Lung microvascular endothelial cell (primary cell): Measurements from ENCODE around the gene DBNDD2. TPM values are rescaled to one million over a fixed set of nuclear protein-coding genes. Genes with fewer than 3 reads are reported as not detected.
A peak's percentile ranks its signal among the peaks of the same experiment; 100 is the strongest.

Experiments used
- DNase-seq, 2 donors: peaks; one replicate each; pipeline versions ENCODE4 v3.0.0 to v3.0.0-alpha.2; 2010; ENCODE audit warnings: low read depth in 2 of 2
- total RNA-seq: library from RNA; depleted of rRNA; stranded (reverse); fragments of >200 nt; gene quantifications from 2 replicates; pipeline ENCODE4 v1.2.1, GENCODE V29; 2014

The DBNDD2 gene
- total RNA-seq, 1 donor from 2014 or later = 5.2 TPM

DNA sequence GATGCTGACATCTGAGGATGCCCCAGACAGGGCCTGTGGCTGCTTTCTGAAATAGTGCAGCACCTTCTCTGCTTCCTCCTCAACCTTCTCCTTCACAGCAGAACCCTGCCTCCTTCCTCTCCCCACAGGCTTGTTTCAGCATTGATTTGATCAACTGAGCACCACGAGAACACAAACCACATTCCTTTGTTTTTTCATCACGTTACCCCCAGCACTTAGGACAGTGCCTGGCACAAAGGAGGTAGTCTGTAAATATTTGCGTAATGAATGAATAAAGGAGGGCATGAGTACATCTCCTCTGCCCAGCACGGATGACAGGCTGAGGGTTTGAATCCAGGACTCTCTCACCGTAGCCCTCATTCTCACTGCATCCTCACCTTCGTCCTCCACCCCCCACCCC lies 40.2 kb downstream of the DBNDD2 start:
- DNase-seq = no peak

DNA sequence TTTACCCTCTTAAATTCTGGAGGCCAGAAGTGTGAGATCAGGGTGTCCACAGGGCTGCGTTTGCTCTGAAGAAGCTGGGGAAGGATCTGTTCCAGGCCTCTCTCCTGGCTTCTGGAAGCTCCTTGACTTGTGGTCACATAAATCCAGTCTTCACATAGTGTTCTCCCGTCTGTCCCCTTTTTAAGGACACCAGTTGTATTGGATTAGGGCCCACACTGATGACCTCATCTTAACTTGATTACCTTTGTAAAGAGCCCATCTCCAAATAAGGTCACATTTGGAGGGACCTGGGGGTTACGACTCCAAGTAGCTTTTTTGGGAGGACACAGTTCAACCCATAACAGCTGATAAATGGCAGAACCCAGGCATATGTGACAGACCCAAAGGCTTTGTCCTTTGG lies 41.4 kb downstream of the DBNDD2 start:
- DNase-seq = no peak

DNA sequence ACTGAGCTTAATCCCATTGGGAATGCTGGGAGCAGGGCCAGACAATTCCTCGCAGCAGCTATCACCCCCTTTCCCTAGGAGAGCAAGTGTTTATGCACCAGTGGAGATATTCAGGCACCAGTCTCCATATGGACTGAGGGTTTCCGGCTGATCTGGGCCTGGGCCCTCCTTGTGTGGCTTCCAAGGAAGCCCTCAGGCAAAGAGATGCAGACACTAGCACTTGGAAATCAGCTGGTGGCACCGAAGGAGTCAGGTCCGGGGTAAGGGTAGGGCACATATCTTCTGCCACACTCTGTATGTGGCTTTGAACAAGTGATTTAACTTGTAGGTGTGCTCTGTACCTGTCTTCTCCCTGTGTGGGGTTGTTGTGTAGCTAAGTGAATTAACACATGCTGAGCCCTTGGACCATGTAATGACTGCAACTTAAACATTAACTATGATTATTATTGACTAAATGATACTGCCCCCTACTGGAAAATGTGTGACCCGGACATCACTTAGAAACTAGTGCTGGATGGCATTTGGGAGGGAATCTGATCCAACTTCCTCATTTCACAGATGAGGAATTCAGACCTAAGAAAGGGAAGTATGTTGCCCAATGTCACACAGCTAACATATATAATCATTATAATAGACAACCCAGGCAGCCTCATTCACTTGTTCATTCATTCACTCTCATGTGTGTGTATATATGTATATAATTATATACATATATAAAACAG lies 42.2 kb downstream of the DBNDD2 start:
- DNase-seq = peak; percentile 56 to 66

DNA sequence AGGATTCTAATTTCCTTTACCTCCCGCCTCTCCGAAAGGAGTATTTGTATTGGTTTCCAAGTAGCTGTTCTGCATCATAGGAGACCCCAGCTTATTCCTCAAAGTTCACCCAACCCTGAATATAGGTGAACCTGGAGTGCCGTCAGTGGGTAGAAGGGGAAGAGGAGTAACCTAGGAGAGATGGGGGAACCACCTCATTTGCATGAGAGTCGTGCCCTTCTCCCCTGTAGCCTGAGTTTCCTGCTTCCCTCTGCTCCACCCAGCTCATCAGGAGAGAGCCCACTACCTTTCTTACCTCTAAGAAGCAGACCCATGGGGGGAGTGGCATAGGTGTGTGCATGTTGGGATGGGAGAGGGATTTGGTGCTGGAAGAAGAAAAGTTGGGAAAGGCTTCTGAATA lies 44.1 kb downstream of the DBNDD2 start:
- DNase-seq = no peak

DNA sequence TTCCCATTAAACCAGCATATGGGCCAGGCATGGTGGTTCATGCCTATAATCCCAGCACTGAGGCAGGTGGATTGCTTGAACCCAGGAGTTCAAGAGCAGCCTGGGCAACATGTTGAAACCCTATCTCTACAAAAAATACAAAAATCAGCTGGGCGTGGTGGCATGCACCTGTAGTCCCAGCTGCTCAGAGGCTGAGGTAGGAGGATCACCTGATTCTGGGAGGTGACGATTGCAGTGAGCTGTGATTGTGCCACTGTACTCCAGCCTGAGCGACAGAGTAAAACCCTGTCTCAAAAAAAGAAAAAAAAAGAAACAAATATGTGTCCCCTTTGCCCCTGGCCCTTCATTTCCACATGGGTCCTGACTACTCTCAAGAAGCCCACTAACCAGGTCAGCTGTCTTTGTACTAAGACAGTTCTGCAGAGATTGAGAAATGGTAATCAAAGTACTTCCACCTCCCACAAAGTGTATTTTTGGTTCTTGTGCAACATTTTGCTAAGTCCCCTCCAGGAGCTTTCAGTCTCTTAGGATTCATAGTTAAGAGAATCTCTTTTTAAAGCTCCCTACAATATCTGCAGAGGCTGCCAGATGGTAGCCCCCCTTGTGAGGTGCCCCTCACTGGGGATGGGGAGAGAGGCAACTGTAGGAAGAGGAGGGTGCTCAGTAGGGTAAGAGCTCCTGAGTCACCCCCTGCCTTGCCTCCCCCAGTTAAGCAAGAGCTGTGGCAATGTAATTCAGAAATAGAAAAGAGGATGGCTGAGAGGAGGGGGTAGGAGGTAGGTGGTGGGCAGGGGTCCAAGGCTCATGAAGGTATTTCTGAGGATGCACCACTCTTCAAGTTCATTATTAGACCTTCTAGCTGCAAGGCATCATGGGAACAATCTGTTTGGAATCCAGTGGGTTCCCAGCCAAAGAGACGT lies 44.9 kb downstream of the DBNDD2 start:
- DNase-seq = no peak

DNA sequence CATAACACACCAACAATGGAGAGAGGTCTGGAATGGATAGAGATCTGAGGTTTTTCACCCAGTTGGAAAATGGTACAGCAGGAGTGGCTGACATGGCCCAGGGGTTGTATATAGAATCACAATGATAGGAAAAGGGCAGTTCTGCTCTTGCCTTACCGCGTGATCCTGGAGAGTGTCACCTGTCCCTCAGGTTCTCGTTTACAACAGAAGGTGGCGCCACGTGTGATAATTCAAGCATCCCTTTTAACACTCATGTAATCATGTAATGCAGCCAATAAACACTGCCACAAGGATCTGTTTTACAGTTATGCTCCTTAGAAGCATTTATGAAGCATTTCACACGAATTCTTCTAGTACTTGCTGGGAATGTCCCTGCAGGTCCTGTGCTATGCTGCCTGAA lies 48.5 kb downstream of the DBNDD2 start:
- DNase-seq = peak; percentile 30 to 39

DNA sequence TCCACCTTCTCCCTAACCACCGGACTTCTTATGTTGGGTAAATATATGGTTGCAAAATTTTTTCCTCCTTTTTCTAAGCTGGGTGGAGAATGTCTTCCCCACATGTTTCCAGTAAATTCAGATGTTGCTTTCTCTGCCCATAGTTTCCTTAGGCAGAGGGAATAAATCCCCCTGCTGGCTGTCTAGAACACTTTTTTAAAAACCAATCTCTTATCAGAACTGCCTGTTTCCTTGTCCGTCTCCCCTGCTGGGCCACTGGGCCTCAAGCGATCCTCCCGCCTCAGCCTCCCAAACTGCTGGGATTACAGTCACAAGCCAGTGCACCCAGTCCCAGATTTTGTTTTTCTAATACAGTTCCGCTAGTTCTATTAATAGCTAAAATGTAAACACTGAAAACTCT lies 51.5 kb downstream of the DBNDD2 start:
- DNase-seq = no peak

Other genes starting within 250 kb of the DBNDD2 start
- not detected in 2 replicates for gene PI3, start 233.4 kb upstream of the DBNDD2 start, total RNA-seq
- gene SEMG1, start 201.3 kb upstream of the DBNDD2 start, total RNA-seq = not detected in 2 replicates
- not detected in 2 replicates for gene SEMG2, start 186.9 kb upstream of the DBNDD2 start, total RNA-seq
- 0.79 TPM in 1 of 2 replicates, not detected in the other for gene SLPI, start 153.7 kb upstream of the DBNDD2 start, total RNA-seq
- not detected in 2 replicates for gene RBPJL, start 101.4 kb upstream of the DBNDD2 start, total RNA-seq
- not detected in 2 replicates for gene MATN4, start 100.0 kb upstream of the DBNDD2 start, total RNA-seq
- gene SDC4, start 59.9 kb upstream of the DBNDD2 start, total RNA-seq = 31.8 and 65.1 TPM in 2 replicates
- gene SYS1, start 45.1 kb upstream of the DBNDD2 start, total RNA-seq = 15.9 and 28.4 TPM in 2 replicates
- not detected in 2 replicates for gene TP53TG5, start 30.0 kb upstream of the DBNDD2 start, total RNA-seq
- gene PIGT, start 7.9 kb downstream of the DBNDD2 start, total RNA-seq = 17.4 and 22.2 TPM in 2 replicates
- gene WFDC2, start 61.5 kb downstream of the DBNDD2 start, total RNA-seq = not detected in 2 replicates
- gene SPINT3, start 107.3 kb downstream of the DBNDD2 start, total RNA-seq = not detected in 2 replicates
- not detected in 2 replicates for gene WFDC6, start 131.2 kb downstream of the DBNDD2 start, total RNA-seq
- not detected in 2 replicates for gene EPPIN, start 139.1 kb downstream of the DBNDD2 start, total RNA-seq
- not detected in 2 replicates for gene WFDC8, start 171.0 kb downstream of the DBNDD2 start, total RNA-seq
- not detected in 2 replicates for gene WFDC10A, start 221.4 kb downstream of the DBNDD2 start, total RNA-seq
- gene WFDC9, start 223.0 kb downstream of the DBNDD2 start, total RNA-seq = not detected in 2 replicates